Vagina (tissue), 2 donors: Measurements from ENCODE around the gene PLCL1. TPM values are rescaled to one million over a fixed set of nuclear protein-coding genes. Genes with fewer than 3 reads are reported as not detected.

ENCODE experiments used
- DNase-seq, 2 donors: peaks; one replicate each; pipeline ENCODE4 v3.0.0-alpha.2; 2017; ENCODE audit errors: extremely low spot score in 2 of 2
- H3K27ac ChIP-seq: fragments of 200-600 bp; sonication (generic); one replicate; pipeline ENCODE4 v1.5.1; 2019
- H3K27me3 ChIP-seq: fragments of 200-600 bp; sonication (generic); one replicate; pipeline ENCODE4 v1.5.1; 2019
- H3K36me3 ChIP-seq, 2 donors: fragments of 200-600 bp; sonication (generic); one replicate each; pipeline ENCODE4 v1.5.1; 2017 to 2019
- H3K4me1 ChIP-seq: fragments of 200-600 bp; sonication (generic); one replicate; pipeline ENCODE4 v1.5.1; 2019
- H3K4me3 ChIP-seq, 2 donors: fragments of 200-600 bp; sonication (generic); 1 replicate in 1 of 2; 2 replicates in 1 of 2; pipeline ENCODE4 v1.5.1; 2016 to 2019
- H3K9me3 ChIP-seq: fragments of 200-600 bp; sonication (generic); one replicate; pipeline ENCODE4 v1.5.1; 2019
- POLR2A ChIP-seq, 2 donors: fragments of 450-650 bp; IDR thresholded peaks; one replicate each; pipeline ENCODE4 v1.6.1; 2017; ENCODE audit warnings: antibody characterized with exemption in 2 of 2, mild to moderate bottlenecking in 2 of 2, moderate library complexity in 2 of 2
- POLR2AphosphoS5 ChIP-seq, 2 donors: sonication (generic); formaldehyde crosslinking; IDR thresholded peaks; one replicate each; pipeline ENCODE4 v1.9.0; 2017; ENCODE audit warnings: antibody characterized with exemption in 2 of 2, mild to moderate bottlenecking in 2 of 2, low read depth in 1 of 2; ENCODE audit not compliant: insufficient read depth in 1 of 2
- intact Hi-C: fragments of 100-400 bp; cut with DNase I; formaldehyde crosslinking; loops from one replicate; pipeline ENCODE4 v1.15.1; 2023
- total RNA-seq: library from RNA; depleted of rRNA; stranded (reverse); fragments of >200 nt; gene quantifications from one replicate; pipeline ENCODE4 v1.2.3, GENCODE V29; 2016
- TF ChIP-seq, protein P1 (sequence below), 3 experiments: fragments of 450-650 bp in 2 of 3; fragments of 200-600 bp in 1 of 3; sonication (generic) in 1 of 3; IDR thresholded peaks; one replicate each; pipeline ENCODE4 v1.5.1; 2017 to 2019; ENCODE audit warnings: antibody characterized with exemption in 3 of 3, mild to moderate bottlenecking in 2 of 3, moderate library complexity in 2 of 3

The PLCL1 gene
- total RNA-seq, 1 donor from 2014 or later = 6.6 TPM

DNA sequence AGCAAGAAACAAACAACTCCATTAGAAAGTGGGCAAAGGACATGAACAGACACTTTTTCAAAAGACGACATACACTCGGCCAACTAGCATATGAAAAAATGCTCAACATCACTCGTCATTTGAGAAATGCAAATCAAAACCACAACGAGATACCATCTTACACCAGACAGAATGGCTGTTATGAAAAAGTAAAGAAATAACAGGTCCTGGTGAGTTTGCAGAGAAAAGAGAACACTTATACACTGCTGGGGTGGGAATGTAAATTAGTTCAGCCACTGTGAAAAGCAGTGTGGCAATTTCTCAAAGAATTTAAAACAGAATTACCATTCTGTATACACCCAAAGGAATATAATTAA lies 130.5 kb downstream of the PLCL1 start:
- Histone ChIP-seq H3K27me3 (no peaks in the 10 kb centered on the region), H3K4me1 (no peaks in the 10 kb centered on the region), H3K27ac (no peak overlapping the region), H3K9me3 (no peaks in the 10 kb centered on the region), H3K36me3 (no peaks in the 10 kb centered on the region), H3K4me3 (no peak overlapping the region)
- no peak for TF ChIP-seq POLR2A (IDR thresholded peaks at IDR 0.05)
- no peak for TF ChIP-seq POLR2AphosphoS5 (IDR thresholded peaks at IDR 0.05; ENCODE audit: insufficient read depth in 1 of 2, low read depth in 1 of 2)
- TF ChIP-seq, protein P1, sequence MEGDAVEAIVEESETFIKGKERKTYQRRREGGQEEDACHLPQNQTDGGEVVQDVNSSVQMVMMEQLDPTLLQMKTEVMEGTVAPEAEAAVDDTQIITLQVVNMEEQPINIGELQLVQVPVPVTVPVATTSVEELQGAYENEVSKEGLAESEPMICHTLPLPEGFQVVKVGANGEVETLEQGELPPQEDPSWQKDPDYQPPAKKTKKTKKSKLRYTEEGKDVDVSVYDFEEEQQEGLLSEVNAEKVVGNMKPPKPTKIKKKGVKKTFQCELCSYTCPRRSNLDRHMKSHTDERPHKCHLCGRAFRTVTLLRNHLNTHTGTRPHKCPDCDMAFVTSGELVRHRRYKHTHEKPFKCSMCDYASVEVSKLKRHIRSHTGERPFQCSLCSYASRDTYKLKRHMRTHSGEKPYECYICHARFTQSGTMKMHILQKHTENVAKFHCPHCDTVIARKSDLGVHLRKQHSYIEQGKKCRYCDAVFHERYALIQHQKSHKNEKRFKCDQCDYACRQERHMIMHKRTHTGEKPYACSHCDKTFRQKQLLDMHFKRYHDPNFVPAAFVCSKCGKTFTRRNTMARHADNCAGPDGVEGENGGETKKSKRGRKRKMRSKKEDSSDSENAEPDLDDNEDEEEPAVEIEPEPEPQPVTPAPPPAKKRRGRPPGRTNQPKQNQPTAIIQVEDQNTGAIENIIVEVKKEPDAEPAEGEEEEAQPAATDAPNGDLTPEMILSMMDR (IDR thresholded peaks at IDR 0.05) = no peak
- no peak for DNase-seq
- intact Hi-C loops = no loop called here

DNA sequence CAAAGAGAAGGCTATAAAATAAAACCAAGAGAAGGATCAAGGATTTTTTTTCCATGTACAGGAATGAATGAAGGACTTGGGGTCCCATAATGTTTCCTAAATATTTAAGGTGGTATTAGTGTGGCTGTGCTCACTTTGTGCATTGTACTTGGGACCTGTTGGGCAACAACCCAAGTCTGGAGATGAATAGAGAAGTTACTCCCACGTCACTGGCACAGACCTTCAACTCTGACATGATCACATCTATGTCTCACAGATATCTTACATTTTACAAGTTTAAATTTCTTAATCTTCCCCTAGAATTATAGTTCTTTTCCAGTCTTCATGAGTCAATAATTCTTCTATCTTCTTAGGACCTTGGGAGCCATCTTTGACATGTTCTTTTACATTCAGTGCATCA lies 133.4 kb downstream of the PLCL1 start:
- no peak for DNase-seq
- H3K27me3 ChIP-seq = no peaks in the 10 kb centered on the region
- TF ChIP-seq POLR2A (IDR thresholded peaks at IDR 0.05) = no peak
- TF ChIP-seq, protein P1 (IDR thresholded peaks at IDR 0.05) = no peak
- no peak for TF ChIP-seq POLR2AphosphoS5 (IDR thresholded peaks at IDR 0.05; ENCODE audit: insufficient read depth in 1 of 2, low read depth in 1 of 2)
- H3K27ac ChIP-seq = no peak overlapping the region
- H3K9me3 ChIP-seq = no peaks in the 10 kb centered on the region
- intact Hi-C loops = no loop called here
- H3K4me3 ChIP-seq = no peak overlapping the region
- no peaks in the 10 kb centered on the region for H3K36me3 ChIP-seq
- H3K4me1 ChIP-seq = no peaks in the 10 kb centered on the region

DNA sequence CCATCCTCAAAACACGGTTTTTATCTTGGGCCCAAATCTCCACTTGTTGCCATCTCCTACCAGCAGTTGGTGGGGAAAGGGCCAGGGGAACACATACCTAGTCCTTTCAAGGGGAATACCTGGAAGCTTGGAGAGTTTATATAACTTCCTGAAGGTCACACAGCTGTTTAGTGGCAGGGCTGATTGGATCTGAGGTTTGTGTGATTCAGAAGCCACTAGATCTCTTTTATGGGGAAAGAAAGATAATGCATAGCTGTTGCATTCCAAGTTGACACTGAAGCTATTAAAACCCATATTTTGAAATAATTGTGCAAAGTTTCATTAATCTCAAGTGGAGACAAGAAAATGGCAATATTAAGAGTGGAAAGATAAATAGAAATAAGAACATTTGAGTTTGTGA lies 134.2 kb downstream of the PLCL1 start:
- TF ChIP-seq POLR2AphosphoS5 (IDR thresholded peaks at IDR 0.05; ENCODE audit: insufficient read depth in 1 of 2, low read depth in 1 of 2) = no peak
- TF ChIP-seq POLR2A (IDR thresholded peaks at IDR 0.05) = no peak
- TF ChIP-seq, protein P1 (IDR thresholded peaks at IDR 0.05) = no peak
- no peak overlapping the region for H3K27ac ChIP-seq
- no peaks in the 10 kb centered on the region for H3K4me1 ChIP-seq
- no peaks in the 10 kb centered on the region for H3K9me3 ChIP-seq
- no peaks in the 10 kb centered on the region for H3K36me3 ChIP-seq
- intact Hi-C loops = no loop called here
- no peak for DNase-seq
- no peak overlapping the region for H3K4me3 ChIP-seq
- no peaks in the 10 kb centered on the region for H3K27me3 ChIP-seq

DNA sequence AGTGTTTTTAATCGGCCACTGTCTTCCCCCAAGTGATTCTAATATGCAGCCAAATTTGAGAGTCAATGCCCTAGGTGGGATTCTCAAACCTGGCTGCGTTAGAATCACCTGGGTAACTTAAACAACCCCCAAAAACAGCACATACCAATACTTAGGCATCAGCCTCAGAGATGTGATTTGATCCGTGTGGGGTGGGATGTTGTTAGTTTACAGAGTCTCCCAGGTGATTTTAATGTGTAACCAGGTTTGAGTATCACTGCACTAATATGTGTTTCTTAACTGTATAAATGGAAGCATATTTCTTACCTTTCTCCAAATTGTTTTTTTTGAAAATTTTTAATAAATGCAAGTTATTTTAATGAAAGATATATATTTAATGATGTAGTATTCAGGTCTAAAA lies 135.4 kb downstream of the PLCL1 start:
- Histone ChIP-seq H3K27ac (no peak overlapping the region), H3K4me3 (no peak overlapping the region), H3K4me1 (no peaks in the 10 kb centered on the region), H3K27me3 (no peaks in the 10 kb centered on the region), H3K36me3 (no peaks in the 10 kb centered on the region), H3K9me3 (no peaks in the 10 kb centered on the region)
- DNase-seq = no peak
- TF ChIP-seq, protein P1 (IDR thresholded peaks at IDR 0.05) = no peak
- no peak for TF ChIP-seq POLR2A (IDR thresholded peaks at IDR 0.05)
- intact Hi-C loops = no loop called here

DNA sequence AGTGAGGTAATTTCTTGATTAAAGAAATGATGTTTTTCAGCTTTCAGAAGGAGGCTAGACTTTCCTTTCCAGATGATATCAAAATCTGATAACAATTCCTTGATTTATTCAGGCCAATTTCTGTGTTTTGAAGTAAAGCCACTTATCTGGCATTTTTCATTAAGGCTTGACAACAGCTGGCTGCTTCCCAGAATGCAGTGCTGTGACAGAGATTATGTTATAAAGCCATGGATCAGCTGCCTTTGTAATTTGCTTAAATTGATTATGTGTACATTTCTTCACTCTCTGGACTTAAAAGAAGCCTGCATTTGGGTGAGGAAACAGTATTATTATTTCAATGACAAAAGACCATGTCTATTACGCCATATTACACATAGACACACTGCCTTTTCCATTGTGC lies 136.0 kb downstream of the PLCL1 start:
- H3K27me3 ChIP-seq = no peaks in the 10 kb centered on the region
- H3K27ac ChIP-seq = no peak overlapping the region
- no peaks in the 10 kb centered on the region for H3K9me3 ChIP-seq
- intact Hi-C loops = no loop called here
- no peaks in the 10 kb centered on the region for H3K36me3 ChIP-seq
- H3K4me3 ChIP-seq = no peak overlapping the region
- H3K4me1 ChIP-seq = no peaks in the 10 kb centered on the region
- TF ChIP-seq, protein P1 (IDR thresholded peaks at IDR 0.05) = no peak
- TF ChIP-seq POLR2AphosphoS5 (IDR thresholded peaks at IDR 0.05; ENCODE audit: insufficient read depth in 1 of 2, low read depth in 1 of 2) = no peak
- no peak for TF ChIP-seq POLR2A (IDR thresholded peaks at IDR 0.05)
- no peak for DNase-seq
